KMS-11 (cell line): ENCODE data around the gene SLC12A5.

Experiments
- H2AFZ ChIP-seq: fragments of 200-600 bp; sonication (generic); 2 replicates; pipeline ENCODE4 v1.6.1; 2016; ENCODE audit warnings: antibody characterized with exemption, mixed run types, low read depth
- H3K27ac ChIP-seq: fragments of 200-600 bp; sonication (generic); 2 replicates; pipeline ENCODE4 v1.6.1; 2016; ENCODE audit warnings: mild to moderate bottlenecking, mixed run types
- H3K27me3 ChIP-seq: fragments of 200-600 bp; sonication (generic); 2 replicates; pipeline ENCODE4 v1.6.1; 2017; ENCODE audit warnings: mild to moderate bottlenecking, low read depth, mixed run types, moderate library complexity; ENCODE audit not compliant: insufficient read depth
- H3K36me3 ChIP-seq: fragments of 200-600 bp; sonication (generic); 2 replicates; pipeline ENCODE4 v1.6.1; 2017; ENCODE audit warnings: mild to moderate bottlenecking, mixed run types; ENCODE audit not compliant: insufficient read depth
- H3K4me1 ChIP-seq: fragments of 200-600 bp; sonication (generic); 2 replicates; pipeline ENCODE4 v1.6.1; 2016; ENCODE audit warnings: mild to moderate bottlenecking, low read depth, mixed run types; ENCODE audit not compliant: poor library complexity, severe bottlenecking
- H3K4me2 ChIP-seq: fragments of 200-600 bp; sonication (generic); 2 replicates; pipeline ENCODE4 v1.7.0; 2016; ENCODE audit warnings: mild to moderate bottlenecking, mixed run types
- H3K4me3 ChIP-seq: fragments of 200-600 bp; sonication (generic); IDR thresholded peaks from 2 replicates; pipeline ENCODE4 v1.6.1; 2017; ENCODE audit warnings: low read depth, low read length, mixed read lengths; ENCODE audit not compliant: insufficient read depth
- H3K79me2 ChIP-seq: fragments of 200-600 bp; sonication (generic); 2 replicates; pipeline ENCODE4 v1.6.1; 2016; ENCODE audit warnings: low read depth, mixed run types; ENCODE audit not compliant: insufficient read depth
- H3K9ac ChIP-seq: fragments of 200-600 bp; sonication (generic); 2 replicates; pipeline ENCODE4 v1.6.1; 2016; ENCODE audit warnings: mild to moderate bottlenecking, mixed run types
- H4K20me1 ChIP-seq: fragments of 200-600 bp; sonication (generic); 2 replicates; pipeline ENCODE4 v1.6.1; 2016; ENCODE audit warnings: mild to moderate bottlenecking, mixed run types; ENCODE audit not compliant: insufficient read depth
- CTCF ChIP-seq: fragments of 200-600 bp; sonication (generic); conservative IDR thresholded peaks from 2 replicates; pipeline ENCODE4 v1.6.1; 2017; ENCODE audit warnings: low read depth, mild to moderate bottlenecking, antibody characterized with exemption, low read length, moderate library complexity, mixed read lengths

The SLC12A5 gene

GRCh38 chr20:46065691-46066090 is 36.7 kb downstream of the SLC12A5 start:
- no peak overlapping the region for H2AFZ ChIP-seq
- H4K20me1 ChIP-seq = no peaks in the 10 kb centered on the region
- no peak overlapping the region for H3K4me3 ChIP-seq
- H3K27me3 ChIP-seq = no peaks in the 10 kb centered on the region
- no peaks in the 10 kb centered on the region for H3K79me2 ChIP-seq
- TF ChIP-seq CTCF = no peak
- peaks cover 40% of the 10 kb centered on the region for H3K4me1 ChIP-seq
- no peak overlapping the region for H3K9ac ChIP-seq
- peaks cover 11% of the 10 kb centered on the region; the same call in 1 of the 2 replicates for H3K36me3 ChIP-seq
- H3K4me2 ChIP-seq = no peak overlapping the region
- no peak overlapping the region for H3K27ac ChIP-seq

DNA sequence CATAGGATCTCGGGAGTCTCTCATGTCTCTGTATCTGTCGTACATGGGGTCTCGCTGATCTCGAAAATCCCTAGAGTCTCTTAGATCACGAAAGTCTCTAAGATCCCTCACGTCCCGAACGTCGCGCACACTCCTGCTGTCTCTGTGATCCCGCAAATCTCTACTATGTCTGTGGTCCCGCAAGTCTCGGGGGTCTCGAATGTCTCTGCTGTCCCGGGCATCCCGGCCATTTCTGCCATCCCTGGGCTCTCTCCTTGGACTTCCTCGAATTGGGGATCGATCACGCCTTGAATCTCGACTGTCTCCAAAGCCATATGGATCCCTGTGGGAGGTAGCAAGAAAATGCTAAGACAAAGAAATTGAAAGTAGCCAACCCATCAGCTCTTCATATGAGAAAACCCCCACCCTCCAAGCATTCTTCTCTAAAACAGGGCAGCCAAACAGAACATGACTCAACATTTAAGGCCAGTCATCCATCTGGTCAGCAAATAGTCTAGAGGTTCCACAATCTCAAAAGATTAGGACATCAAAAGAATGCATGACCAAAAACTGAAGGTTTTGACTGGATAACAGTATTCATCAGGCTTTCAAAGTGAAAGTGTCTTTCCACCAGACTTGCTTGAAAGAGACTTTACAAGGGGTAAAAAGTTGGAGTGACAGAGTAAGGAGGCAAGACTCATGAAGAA is 41.3 kb downstream of the SLC12A5 start:
- no peaks in the 10 kb centered on the region for H4K20me1 ChIP-seq
- no peak for TF ChIP-seq CTCF
- no peak overlapping the region for H3K4me2 ChIP-seq
- no peak overlapping the region for H3K9ac ChIP-seq
- H3K4me3 ChIP-seq = no peak overlapping the region
- no peak overlapping the region for H3K27ac ChIP-seq
- no peaks in the 10 kb centered on the region for H3K4me1 ChIP-seq
- no peaks in the 10 kb centered on the region for H3K79me2 ChIP-seq
- no peaks in the 10 kb centered on the region for H3K27me3 ChIP-seq
- H3K36me3 ChIP-seq = peaks cover 11% of the 10 kb centered on the region; the same call in 1 of the 2 replicates
- H2AFZ ChIP-seq = no peak overlapping the region

GRCh38 chr20:46071573-46071972 is 42.6 kb downstream of the SLC12A5 start:
- Histone ChIP-seq H3K27me3 (no peaks in the 10 kb centered on the region), H3K9ac (no peak overlapping the region), H3K4me3 (no peak overlapping the region), H4K20me1 (no peaks in the 10 kb centered on the region), H3K36me3 (peaks cover 6% of the 10 kb centered on the region; the same call in 1 of the 2 replicates), H2AFZ (no peak overlapping the region), H3K4me1 (no peaks in the 10 kb centered on the region), H3K79me2 (no peaks in the 10 kb centered on the region), H3K27ac (no peak overlapping the region), H3K4me2 (no peak overlapping the region)
- TF ChIP-seq CTCF = no peak

DNA sequence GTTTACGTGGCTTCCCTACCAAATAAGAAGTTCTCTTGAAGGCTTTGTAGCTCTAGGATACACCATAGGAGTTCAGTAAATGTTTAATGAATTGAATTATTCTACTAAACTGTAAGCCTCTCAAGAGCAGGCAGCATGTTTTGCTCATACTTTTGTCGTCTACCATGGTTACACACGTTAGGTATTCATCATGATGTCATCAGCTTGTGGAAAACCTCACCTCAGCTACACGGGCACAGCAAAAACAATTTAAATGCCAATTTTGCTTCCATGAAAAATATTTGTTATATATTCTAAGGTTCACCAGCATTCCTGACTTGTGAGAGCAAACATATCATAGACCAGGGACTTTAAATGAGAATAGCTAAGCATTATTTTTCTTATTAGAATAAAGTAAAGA is 44.0 kb downstream of the SLC12A5 start:
- 0 out of 2 replicates have a peak, but pooled peaks cover 6% of the 10 kb centered on the region for H3K36me3 ChIP-seq
- H3K4me1 ChIP-seq = no peaks in the 10 kb centered on the region
- H4K20me1 ChIP-seq = no peaks in the 10 kb centered on the region
- no peaks in the 10 kb centered on the region; the same call in 1 of the 2 replicates for H3K79me2 ChIP-seq
- H3K27me3 ChIP-seq = no peaks in the 10 kb centered on the region
- TF ChIP-seq CTCF = no peak
- no peak overlapping the region for H3K27ac ChIP-seq
- no peak overlapping the region for H3K4me2 ChIP-seq
- no peak overlapping the region for H3K9ac ChIP-seq
- no peak overlapping the region for H3K4me3 ChIP-seq
- H2AFZ ChIP-seq = no peak overlapping the region
